Adrenal gland (tissue), 5 donors: Measurements from ENCODE around the gene UPK1A.

Source experiments
- CTCF ChIP-seq, 6 experiments: fragments of 450-650 bp in 4 of 6; fragments of 200-600 bp in 2 of 6; sonication (generic) in 1 of 6; IDR thresholded peaks; 1 replicate in 5 of 6; 2 replicates in 1 of 6; pipeline versions ENCODE4 v1.5.1 to v1.8.0; 2016 to 2021; ENCODE audit warnings: antibody characterized with exemption in 6 of 6, mild to moderate bottlenecking in 2 of 6, moderate library complexity in 1 of 6
- POLR2A ChIP-seq, 2 donors: fragments of 450-650 bp; IDR thresholded peaks; one replicate each; pipeline ENCODE4 v1.6.1; 2017; ENCODE audit warnings: antibody characterized with exemption in 2 of 2, mild to moderate bottlenecking in 2 of 2, moderate library complexity in 1 of 2
- donor health status: DM: no; HTN: no; CAD: no.

- TF ChIP-seq CTCF (IDR thresholded peaks at IDR 0.05) (no peak), POLR2A (IDR thresholded peaks at IDR 0.05) (peak; percentile 42 to 89)
Observed at GRCh38 chr19:35628565-35629331, 37.6 kb upstream of the UPK1A start, which contains the start of gene RBM42.
